Amniotic epithelial cell (primary cell): ENCODE measurements around the gene HIVEP2.

ENCODE experiments used
- DNase-seq: peaks from one replicate; pipeline ENCODE4 v3.0.0-alpha.2; 2010; ENCODE audit warnings: low read depth

Gene HIVEP2

GRCh38 chr6:142816031-142816430, 128.9 kb downstream of the HIVEP2 start:
- no peak for DNase-seq

DNA sequence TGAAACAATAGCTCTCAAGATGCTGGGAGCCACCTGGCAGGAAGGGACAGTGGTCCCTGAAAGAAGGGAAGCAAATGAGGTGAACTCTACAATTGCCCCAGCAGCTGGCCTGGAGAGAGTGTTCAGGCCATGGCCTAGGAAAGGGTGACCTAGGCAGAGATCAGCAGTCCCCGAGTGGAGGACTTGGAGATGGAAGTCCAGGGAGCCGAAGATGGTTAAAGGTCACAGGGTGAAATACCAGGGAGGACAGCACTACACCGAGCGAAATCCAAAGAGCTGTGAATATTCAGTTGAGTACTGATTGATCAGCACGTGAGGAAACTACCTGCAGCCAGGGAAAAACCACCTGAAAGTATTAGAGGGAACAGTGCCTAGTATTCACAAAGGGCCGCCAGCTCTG, 133.1 kb downstream of the HIVEP2 start:
- DNase-seq = no peak

DNA sequence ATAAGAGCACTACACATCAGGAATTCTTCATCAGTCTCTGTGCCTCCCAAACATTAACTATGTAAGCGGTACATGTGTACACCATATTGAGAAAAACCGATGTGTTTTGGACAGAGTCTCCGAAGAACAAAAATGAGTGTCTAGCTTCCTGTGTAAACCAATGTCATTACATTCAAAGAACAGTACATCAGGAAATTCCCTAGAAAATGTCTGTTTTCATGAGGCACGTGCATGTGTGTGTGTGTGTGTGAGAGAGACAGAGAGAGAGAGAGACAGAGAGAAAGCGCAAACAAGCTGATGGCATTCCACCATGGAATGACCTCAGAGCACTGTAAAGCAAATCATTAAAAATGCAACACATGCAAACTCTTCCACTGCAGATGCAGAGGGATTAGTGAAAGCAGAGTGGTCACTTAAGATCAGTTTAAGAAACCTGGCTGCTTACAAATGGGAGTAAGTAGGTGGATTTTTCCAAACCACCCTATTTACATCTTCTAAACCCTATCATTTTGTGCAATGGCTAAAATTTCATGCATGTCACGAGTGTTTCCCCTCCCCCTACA, 133.9 kb downstream of the HIVEP2 start:
- no peak for DNase-seq

- no peak for DNase-seq
These were observed 135.0 kb downstream of the HIVEP2 start for GRCh38 chr6:142809947-142810346.

- no peak for DNase-seq
These were observed 136.4 kb downstream of the HIVEP2 start for GRCh38 chr6:142808405-142809061.

- DNase-seq = no peak
These were observed 139.9 kb downstream of the HIVEP2 start for GRCh38 chr6:142805042-142805441.

GRCh38 chr6:142804490-142804889, 140.5 kb downstream of the HIVEP2 start:
- no peak for DNase-seq

- DNase-seq = no peak
These were observed 141.4 kb downstream of the HIVEP2 start for GRCh38 chr6:142803495-142804058.

- DNase-seq = peak; percentile 81
These were observed 141.9 kb downstream of the HIVEP2 start for GRCh38 chr6:142803032-142803431.

- peak; percentile 99 for DNase-seq
These were observed 142.9 kb downstream of the HIVEP2 start for GRCh38 chr6:142802124-142802523.

DNA sequence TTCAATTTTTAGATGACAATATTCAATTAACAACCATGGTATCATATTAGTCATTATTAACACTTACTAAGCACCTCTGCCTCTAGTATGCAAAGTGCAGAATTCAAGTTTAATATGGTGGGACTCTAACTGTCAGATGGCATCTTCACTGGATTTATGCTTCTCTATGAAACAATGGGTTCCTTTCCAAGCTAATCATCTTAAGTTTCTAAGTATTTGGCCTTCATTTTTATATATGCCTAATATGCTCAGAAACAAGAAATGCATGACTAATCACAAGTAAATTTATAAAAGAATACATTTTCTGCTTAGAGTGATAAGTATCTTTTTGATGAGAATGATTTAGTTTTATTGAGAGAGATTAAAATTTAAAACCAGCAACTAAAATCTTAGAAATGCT, 144.7 kb downstream of the HIVEP2 start:
- DNase-seq = no peak

DNA sequence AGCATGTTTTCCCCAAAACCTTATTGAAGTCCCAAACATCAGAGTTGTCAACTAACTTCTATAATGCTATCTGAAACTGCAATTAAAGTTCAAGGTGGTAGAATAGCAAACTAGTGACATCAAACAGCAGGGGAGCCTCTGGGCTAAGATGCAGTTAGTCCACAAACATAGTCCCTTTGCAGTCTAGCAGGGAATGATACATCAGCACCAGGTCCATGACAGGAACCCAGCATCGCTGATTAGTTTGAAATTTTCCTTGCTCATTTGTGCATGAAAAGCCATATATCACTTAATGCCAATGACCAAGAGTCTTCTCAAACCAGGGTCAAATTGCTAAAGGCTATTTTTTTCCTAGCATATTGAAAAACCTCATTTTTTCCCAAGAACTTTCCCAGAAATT, 145.3 kb downstream of the HIVEP2 start:
- DNase-seq = no peak

DNA sequence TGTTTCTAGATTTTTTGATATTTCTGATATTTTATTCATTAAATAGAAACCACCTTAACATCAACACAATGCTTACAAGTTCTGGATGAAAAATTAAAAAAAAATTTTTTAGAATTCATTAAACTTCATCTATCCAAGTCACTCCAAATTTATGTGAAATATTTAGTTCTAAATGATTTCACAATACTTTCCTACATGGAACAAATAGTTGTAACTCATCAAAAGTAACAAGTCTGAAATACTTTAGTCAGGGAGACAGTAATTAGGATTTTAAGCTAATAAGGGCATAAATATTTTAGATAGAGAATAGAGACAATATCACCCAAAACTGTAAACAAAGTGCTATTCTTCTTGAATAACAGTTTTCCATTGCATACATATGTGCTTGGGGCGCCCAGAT, 147.8 kb downstream of the HIVEP2 start:
- DNase-seq = no peak

DNA sequence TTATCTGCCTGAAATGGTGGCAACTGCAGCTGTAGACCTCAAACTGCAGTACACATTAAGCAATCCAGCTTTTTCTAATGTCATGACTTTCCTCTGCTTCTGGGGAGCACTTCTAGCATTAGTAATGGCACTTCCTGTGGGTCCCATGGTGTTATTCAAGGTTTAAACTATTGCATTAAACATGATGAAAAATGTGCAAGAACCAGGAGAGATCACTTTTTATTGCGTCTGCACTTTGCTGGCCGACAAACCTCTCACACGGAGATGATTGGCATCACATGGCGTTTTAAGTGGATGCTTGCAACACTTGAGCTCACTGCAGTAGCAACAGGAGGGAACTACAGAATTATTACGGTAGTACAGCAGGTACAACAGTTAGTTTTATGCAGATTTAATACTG, 148.4 kb downstream of the HIVEP2 start:
- DNase-seq = peak; percentile 77

DNA sequence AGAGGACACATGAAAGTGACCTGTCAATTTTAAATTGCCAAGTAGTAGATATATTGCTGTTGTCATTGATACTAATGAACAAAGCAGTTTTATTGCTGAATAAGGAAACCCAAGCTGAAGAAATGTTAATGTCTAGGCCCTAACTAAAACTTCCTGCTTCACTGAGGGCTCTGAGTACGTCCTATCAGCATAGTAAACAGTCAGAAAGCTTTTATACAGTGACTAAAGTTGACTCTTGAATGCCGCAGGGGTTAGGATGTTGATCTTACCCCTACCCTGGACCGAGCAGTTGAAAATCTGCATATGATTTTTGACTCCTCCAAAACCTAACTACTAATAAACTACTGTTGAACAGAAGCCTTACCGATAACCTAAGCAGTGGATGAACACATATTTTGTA, 149.0 kb downstream of the HIVEP2 start:
- DNase-seq = no peak

DNA sequence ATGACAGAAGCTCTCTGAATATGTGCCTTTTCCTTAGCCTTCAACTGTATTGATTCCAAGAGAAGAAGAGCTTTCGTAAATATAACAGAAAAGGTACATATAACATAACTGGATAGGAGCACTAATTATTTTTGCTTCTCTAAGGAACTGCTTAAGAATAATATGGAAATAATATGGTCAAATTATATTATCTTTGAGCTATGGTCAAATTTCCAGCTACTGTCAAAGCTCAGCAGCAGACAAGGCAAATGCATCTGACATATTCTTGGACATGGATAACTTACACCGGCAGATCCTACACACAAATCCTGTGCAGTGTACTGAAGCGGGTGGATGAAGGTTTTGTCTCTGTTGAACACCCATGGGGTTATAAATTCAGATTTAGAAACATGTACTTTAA, 150.6 kb downstream of the HIVEP2 start:
- no peak for DNase-seq

DNA sequence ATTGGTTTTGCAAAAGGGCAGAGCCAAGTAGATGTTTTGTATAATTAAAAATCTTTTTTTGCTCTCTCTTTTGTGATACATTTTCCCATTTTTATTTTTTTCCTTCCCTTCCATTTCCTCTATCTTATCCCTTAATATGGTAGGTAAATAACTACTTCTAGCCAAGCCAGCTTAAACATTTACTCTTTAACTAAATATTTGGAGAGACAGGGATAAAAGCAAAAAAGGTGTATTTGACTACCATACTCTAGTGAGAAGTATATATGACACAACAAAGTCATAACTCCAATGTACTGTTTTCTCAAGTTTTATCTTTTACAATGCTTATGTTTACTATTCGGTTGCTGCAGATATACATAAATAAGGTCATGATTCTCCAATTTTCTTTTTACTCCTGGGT, 154.7 kb downstream of the HIVEP2 start:
- DNase-seq = no peak

DNA sequence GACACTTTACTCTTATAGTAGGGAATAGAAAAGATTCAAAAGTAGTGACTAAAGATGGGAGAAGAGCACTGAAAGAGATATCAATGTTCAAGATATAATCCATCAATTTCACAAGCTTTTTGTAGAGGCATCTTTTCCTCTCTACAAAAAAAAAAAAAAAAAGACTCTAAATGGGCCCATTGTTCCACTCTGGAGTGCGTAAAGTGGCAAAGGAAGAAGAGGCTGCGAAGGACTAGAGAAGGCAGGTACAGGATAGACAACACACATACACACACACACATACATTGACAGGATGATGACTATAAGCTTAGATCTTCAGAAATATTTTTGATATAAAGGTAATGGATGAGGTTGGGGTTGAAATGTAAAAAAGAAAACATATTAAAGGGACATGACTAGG, 157.6 kb downstream of the HIVEP2 start:
- no peak for DNase-seq

DNA sequence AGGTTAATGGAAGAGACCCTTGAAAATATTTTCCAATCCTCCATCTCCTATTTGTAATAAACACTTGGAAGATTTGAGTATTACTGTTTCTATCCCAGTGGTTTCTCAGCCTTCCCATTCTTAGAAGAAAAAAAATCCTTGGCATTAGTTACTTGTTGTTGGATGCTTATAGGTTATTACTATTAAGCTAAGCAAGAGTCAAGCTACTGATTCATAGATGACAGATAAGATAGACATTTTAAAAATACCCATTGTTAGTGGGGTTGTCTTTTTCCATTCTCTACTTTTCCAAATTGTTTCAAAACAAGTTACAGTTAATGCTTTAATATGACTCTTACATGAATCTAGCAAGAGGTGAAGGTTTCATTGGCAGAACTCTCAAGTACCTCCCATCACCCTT, 158.5 kb downstream of the HIVEP2 start:
- peak; percentile 45 for DNase-seq

DNA sequence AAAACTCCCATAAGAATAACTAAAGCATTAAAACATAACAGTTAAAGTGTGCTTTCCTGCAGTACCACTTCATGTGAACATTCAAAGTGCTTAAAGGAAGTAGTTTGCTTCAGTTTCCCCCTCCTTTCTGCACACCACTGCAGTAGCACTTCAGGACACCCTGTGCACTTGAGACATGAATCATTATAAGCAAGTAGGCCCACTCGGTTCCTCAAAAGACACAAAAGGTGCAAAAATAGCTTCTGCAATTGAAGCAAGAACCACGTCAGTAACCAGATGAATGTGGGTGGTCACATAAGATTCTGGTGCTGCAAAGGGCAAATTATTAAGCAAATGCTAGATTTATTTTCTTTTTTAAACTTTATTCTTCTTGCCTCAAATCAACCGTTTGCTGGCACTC, 160.6 kb downstream of the HIVEP2 start:
- DNase-seq = no peak

DNA sequence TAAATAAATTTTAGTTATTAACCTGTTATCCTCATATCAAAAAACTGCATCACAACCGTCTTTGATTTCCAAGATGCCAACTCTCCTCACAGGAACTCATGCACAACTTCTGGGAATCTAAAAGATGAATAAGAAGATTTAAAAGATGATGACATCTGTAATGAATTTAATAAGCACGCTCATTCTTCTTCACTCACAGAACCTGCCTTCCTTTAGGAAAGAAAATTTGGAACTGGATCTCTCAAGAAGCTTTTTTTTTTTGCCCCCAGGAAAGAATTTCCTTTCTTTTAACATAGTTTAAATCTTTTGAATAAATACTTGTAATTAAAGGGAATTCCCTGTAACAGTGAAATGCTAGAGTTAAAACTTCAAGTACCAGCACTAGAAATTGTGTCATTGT, 161.5 kb downstream of the HIVEP2 start:
- DNase-seq = no peak

DNA sequence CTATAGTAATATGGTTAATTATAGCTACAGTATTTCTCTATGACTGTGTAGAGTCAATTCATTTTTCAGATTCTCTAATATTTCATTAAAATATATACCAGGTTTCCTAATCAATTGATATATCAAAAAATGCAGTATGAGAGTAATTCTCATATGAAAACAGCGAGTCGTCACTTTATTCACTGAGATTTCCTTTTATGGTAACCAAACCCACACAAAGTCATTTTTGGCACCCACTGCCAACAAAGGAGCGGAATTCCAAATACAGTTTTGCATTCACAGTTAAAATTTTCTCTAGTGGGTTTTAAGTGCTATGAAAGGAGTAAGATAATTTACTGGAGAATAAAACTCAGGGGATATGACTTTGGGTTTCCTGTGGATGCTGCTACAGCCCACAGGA, 163.8 kb downstream of the HIVEP2 start:
- no peak for DNase-seq

DNA sequence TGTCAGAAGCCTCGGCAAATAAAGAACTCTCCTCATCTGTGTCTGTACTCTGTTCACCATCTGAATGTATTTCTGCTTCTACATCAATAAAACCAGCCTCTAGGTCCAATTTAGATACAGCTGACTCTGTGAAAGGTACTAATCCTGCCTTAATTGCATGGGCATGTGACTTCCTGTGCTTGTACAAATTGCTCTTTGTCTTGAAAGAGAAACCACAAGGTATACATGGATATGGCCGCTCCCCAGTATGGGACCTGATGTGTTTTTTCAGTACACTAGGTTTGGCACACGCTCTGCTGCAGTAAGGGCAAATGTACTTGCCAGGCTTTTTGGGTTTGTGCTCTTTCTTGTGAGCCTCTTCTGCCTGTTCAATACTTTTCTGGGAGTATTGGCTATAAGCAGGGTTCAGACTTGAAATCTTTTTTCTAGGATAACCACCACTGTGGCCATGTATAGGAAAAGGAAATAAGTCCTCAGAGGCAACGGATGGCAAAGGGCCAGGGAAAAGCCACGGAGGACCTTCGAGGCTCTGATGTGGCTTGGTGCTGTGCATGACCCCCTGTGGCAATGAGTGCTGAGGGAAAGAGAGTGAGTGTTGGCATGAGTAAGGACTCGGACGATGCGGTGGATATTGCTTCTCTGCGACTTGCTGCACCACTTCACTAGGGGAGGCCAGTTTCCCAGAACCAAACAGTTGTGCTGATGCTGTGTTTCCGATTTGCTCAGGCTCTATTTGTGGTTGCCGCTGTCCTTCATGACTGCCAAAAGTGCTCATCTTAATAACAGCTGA, 170.9 kb downstream of the HIVEP2 start:
- no peak for DNase-seq
